Erythroblast (primary cell): Measurements from ENCODE around the gene POLR1G.

Experiments
- GATA1 ChIP-seq: IDR thresholded peaks from 2 replicates; pipeline ENCODE4 v1.6.1; 2011; ENCODE audit warnings: low read depth, mild to moderate bottlenecking, control low read depth, low read length, moderate library complexity
- POLR2A ChIP-seq: IDR thresholded peaks from 2 replicates; pipeline ENCODE4 v1.6.1; 2011; ENCODE audit warnings: mild to moderate bottlenecking, low read length

DNA sequence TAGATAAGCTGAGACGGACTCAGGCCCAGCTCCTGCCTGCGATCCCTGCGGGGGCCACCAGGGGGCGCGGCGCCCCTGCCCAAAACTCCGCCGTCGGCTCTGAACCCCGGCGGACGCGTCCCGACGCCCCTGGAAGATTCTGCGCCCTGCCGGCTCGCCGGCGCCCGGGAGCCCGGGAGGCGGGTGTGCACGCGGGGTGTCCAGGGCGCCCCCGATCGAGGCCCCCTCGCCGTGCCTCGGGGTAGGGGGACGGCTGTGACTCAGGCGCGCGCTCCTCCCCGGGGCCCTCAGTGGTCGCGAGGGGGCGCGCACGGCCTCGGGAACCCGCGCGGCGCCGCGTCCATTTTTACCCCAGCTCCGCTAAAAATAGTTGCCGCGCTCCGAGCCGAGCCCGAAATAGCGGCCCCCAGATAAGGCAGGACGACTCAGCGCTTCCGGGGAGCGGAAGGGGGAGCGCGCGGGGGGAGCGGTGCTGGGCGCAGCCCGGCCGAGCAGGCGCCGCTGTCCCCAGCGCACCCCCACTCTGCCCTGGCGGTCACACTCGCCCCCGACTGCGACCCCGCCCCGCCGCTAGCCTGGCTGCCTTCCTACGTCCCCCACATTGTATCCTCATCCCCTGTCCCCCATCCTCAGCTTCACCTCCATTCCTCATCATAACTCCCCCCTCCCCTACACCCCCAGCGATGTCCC, 33.3 kb downstream of the POLR1G start:
- no peak for TF ChIP-seq POLR2A
- TF ChIP-seq GATA1 = no peak
